ENCODE results near the gene ENTR1. TPM values are rescaled to one million over a fixed set of nuclear protein-coding genes. Genes with fewer than 3 reads are reported as not detected.

The ENTR1 gene
- total and polyA plus RNA-seq, 4 donors = 25.5 to 48.4 (median 37.7) TPM

DNA sequence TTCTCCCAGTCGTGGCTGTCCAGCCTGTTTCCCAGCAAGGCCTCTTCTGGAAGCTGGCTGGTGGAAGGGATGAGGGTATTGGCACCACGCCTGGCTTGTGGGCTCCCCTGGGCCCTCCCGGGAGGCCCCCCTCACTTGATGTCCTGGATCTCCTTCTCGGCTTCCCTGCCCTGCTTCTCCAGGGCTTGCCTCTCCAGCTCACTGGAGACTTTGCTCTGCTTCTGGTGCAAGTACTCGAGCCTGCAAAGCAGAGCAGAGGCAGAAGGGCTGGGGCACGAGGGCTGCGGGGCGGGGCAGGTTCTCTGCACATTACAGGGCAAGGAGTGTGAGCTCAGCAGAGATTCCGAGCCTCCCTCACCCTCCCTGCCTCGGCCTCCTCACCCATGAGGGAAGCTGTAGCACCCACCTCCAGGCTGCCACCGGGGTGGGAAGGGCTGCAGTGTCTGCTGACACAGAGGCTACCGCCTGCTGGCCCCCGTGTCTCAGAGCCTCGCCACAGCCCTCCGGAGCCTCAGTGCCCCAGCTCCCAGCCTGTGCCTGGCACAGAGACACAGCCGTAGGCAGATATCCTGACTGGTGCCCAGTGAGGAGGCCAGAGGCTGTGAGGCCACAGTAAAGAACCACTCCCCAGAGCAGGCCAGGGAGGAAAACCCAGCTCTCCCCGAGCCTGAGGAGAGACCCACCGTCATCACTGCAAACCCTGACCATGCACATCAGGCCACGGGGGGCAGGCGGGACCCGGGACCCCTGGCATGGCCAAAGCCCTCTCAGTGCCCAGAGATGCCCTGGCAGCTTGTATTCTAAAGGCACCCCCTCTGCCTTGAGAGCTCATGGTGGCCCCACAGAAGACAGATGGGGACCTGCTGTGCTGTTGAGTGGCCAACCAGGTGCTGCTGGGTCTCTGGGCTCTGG, 17.6 kb downstream of the ENTR1 start:
- H3K27ac ChIP-seq (ENCODE audit: low read depth in 1 of 2, low read length in 1 of 2) = no peak overlapping the region
- no peaks in the 10 kb centered on the region for H3K27me3 ChIP-seq (ENCODE audit: control insufficient read depth in 3 of 3, insufficient read depth in 3 of 3, low read length in 2 of 3)
- DNase-seq (no peak), ATAC-seq (ENCODE audit: insufficient read depth, low FRiP score) (no peak)
- no peak overlapping the region for H3K4me3 ChIP-seq
- H3K9ac ChIP-seq (ENCODE audit: insufficient read depth in 1 of 2, low read length in 2 of 2) = no peak overlapping the region
- WGBS, 2 donors = 90 to 93% methylated on average over 21 of the region's 21 CpGs
- peaks cover 5 to 71% (median 15%) of the 10 kb centered on the region in 4 donors for H3K36me3 ChIP-seq (ENCODE audit: control insufficient read depth in 4 of 4, insufficient read depth in 4 of 4, low read length in 4 of 4)
- no peaks in the 10 kb centered on the region for H3K4me1 ChIP-seq (ENCODE audit: control insufficient read depth in 5 of 5, insufficient read depth in 5 of 5, low read length in 5 of 5)
- TF ChIP-seq, protein P1, sequence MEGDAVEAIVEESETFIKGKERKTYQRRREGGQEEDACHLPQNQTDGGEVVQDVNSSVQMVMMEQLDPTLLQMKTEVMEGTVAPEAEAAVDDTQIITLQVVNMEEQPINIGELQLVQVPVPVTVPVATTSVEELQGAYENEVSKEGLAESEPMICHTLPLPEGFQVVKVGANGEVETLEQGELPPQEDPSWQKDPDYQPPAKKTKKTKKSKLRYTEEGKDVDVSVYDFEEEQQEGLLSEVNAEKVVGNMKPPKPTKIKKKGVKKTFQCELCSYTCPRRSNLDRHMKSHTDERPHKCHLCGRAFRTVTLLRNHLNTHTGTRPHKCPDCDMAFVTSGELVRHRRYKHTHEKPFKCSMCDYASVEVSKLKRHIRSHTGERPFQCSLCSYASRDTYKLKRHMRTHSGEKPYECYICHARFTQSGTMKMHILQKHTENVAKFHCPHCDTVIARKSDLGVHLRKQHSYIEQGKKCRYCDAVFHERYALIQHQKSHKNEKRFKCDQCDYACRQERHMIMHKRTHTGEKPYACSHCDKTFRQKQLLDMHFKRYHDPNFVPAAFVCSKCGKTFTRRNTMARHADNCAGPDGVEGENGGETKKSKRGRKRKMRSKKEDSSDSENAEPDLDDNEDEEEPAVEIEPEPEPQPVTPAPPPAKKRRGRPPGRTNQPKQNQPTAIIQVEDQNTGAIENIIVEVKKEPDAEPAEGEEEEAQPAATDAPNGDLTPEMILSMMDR (IDR thresholded peaks at IDR 0.05; ENCODE audit: control extremely low read depth, extremely low read depth) = no peak
- no peaks in the 10 kb centered on the region for H3K9me3 ChIP-seq (ENCODE audit: control insufficient read depth in 4 of 4, insufficient read depth in 3 of 4, low read length in 3 of 4)

GRCh38 chr9:136391737-136392537, 18.5 kb downstream of the ENTR1 start:
- no peak for ATAC-seq (ENCODE audit: insufficient read depth, low FRiP score)
- peaks cover 5 to 76% (median 13%) of the 10 kb centered on the region in 4 donors for H3K36me3 ChIP-seq (ENCODE audit: control insufficient read depth in 4 of 4, insufficient read depth in 4 of 4, low read length in 4 of 4)
- DNase-seq = no peak

GRCh38 chr9:136389396-136389795, 21.0 kb downstream of the ENTR1 start:
- ATAC-seq (ENCODE audit: insufficient read depth, low FRiP score) (no peak), DNase-seq (no peak)
- Histone ChIP-seq H3K4me1 (ENCODE audit: control insufficient read depth in 5 of 5, insufficient read depth in 5 of 5, low read length in 5 of 5) (no peaks in the 10 kb centered on the region), H3K9me3 (ENCODE audit: control insufficient read depth in 4 of 4, insufficient read depth in 3 of 4, low read length in 3 of 4) (no peaks in the 10 kb centered on the region), H3K4me3 (no peak overlapping the region), H3K36me3 (ENCODE audit: control insufficient read depth in 4 of 4, insufficient read depth in 4 of 4, low read length in 4 of 4) (peaks cover 3 to 54% (median 16%) of the 10 kb centered on the region in 4 donors), H3K27me3 (ENCODE audit: control insufficient read depth in 3 of 3, insufficient read depth in 3 of 3, low read length in 2 of 3) (no peaks in the 10 kb centered on the region), H3K9ac (ENCODE audit: insufficient read depth in 1 of 2, low read length in 2 of 2) (no peak overlapping the region), H3K27ac (ENCODE audit: low read depth in 1 of 2, low read length in 1 of 2) (no peak overlapping the region)
- TF ChIP-seq, protein P1 (IDR thresholded peaks at IDR 0.05; ENCODE audit: control extremely low read depth, extremely low read depth) = no peak
- 84 to 91% methylated on average over 14 of the region's 14 CpGs for WGBS, 2 donors

More at GRCh38 chr9:136391737-136392537, 18.5 kb downstream of the ENTR1 start:
- Histone ChIP-seq H3K4me1 (ENCODE audit: control insufficient read depth in 5 of 5, insufficient read depth in 5 of 5, low read length in 5 of 5) (no peaks in the 10 kb centered on the region), H3K4me3 (no peak overlapping the region), H3K9ac (ENCODE audit: insufficient read depth in 1 of 2, low read length in 2 of 2) (no peak overlapping the region), H3K9me3 (ENCODE audit: control insufficient read depth in 4 of 4, insufficient read depth in 3 of 4, low read length in 3 of 4) (no peaks in the 10 kb centered on the region), H3K27me3 (ENCODE audit: control insufficient read depth in 3 of 3, insufficient read depth in 3 of 3, low read length in 2 of 3) (no peaks in the 10 kb centered on the region), H3K27ac (ENCODE audit: low read depth in 1 of 2, low read length in 1 of 2) (no peak overlapping the region)
- TF ChIP-seq, protein P1 (IDR thresholded peaks at IDR 0.05; ENCODE audit: control extremely low read depth, extremely low read depth) = no peak
- WGBS, 2 donors = 94 to 96% methylated on average over 28 of the region's 28 CpGs

Measured in lung (tissue), 12 donors.